OCI-M2 (cell line): ENCODE data around the gene CINP.
"Not testable (repeated sequence)": the region's sequence is repeated elsewhere in the genome, so short reads cannot be mapped to it uniquely, and the experiment has no call there.

ENCODE experiments used
- DNase-seq: peaks from one replicate; lab custom pipeline; 2025; ENCODE audit not compliant: unreplicated experiment; lab: John Stamatoyannopoulos, UW

Gene CINP

GRCh38 chr14:102321456-102322422 lies 41.0 kb downstream of the CINP start:
- no peak for DNase-seq

DNA sequence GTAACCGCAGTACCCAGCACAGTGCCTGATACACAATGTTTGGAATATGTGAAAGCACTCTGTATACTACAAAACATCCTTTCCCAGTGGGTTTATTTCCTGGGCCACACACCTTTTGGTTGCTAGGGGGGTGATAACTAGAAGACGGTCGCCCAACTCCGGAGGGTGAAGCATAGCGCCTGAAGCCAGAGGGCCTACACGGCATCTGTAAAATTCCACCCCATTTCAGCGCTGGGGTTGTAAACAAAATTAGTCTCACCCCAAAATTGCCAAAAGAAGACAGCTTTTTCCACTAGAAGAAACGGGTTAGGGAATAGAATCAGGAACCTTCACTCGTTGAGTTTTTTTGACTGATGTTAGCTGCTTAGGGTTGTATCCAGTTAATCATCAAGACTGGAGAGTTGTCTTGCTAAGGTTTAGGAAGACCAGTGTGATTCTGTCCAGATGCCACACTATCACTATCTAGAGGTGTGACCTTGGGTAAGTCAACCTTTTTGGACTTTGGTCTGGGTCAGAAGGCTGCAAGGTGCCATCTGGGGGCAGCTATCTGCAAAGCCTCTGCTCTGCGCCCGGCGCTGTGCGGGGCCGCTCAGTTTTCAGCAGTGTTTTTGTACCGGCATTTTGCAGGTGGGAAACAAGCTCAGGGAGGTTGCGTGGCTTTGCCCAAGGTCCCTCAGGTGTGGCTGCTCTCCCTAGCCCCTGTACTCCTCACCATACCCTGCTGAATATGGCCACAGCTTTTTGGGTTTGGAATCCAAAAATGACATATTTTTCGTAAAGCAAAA lies 41.8 kb downstream of the CINP start:
- DNase-seq: no peak

- DNase-seq: no peak
Measured at GRCh38 chr14:102320033-102320660, 42.5 kb downstream of the CINP start.

- DNase-seq: peak; percentile 47
Measured at GRCh38 chr14:102319351-102320032, 43.2 kb downstream of the CINP start, which contains the start of gene ZNF839. TSS of gene ZNF839 (plus strand) at chr14:102319746. CDS start at chr14:102319766, 20 bp downstream.

DNA sequence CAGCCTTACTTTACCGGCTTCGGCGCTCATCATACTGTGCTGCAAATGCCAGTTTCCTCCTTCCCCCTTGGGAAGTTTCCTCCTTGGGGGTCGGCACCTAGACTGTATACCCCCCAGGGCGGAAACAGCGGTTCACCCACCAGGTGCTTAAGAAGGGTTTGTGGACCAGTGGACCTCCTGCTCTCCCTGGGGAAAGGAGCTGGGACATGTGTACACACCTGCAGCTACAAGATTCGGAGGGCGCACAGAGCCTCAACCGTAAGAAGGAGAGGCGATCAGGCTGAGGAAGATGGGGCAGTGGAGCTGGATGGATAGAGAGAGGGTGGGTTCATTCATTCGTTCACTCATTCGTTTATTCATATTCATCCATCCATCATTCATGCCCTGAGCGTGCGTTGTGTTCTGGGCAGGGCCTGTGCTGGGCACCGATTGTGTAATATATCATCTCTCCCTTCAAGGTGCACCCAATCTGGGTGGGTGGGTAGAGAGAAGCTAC lies 43.9 kb downstream of the CINP start:
- no peak for DNase-seq

- no peak for DNase-seq
Measured at GRCh38 chr14:102317564-102318248, 45.0 kb downstream of the CINP start.

DNA sequence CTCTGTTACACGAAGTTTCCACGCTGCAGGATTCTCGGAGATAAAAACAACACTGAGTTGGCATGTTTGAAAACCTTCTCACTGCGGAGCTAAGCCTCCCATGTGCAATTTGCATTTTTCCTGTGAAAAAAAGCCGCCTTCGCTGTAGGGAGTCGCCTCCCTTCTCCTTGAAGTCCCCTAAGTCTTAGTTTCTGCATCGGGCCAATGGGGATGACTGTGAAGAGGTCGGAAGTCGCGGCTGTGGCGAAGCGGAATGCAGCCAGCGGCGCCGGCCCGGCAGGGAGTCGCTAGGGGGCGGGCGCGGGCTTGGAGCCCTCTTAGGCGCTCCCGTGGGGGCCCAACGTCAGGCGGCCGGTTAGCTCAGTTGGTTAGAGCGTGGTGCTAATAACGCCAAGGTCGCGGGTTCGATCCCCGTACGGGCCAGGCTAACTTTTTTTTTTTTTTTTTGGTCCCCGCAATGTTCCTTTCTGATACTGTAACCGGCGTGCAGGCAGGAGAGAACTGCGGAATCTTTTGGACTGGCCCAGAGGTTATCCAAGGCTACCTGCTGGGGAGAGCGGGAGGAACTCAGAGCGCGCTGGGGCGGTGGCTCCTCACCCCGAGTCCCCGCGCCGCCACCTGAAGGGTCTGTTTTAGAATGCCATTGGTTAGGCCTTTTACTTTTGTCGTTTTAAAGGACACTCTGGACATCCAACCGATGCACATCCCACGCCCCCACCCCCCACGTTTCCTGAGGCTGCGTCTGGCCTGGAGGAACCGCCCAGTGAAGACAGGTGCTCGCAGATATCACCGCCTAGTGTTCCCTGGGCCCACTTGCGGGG lies 45.7 kb downstream of the CINP start:
- peak; percentile 95 for DNase-seq

DNA sequence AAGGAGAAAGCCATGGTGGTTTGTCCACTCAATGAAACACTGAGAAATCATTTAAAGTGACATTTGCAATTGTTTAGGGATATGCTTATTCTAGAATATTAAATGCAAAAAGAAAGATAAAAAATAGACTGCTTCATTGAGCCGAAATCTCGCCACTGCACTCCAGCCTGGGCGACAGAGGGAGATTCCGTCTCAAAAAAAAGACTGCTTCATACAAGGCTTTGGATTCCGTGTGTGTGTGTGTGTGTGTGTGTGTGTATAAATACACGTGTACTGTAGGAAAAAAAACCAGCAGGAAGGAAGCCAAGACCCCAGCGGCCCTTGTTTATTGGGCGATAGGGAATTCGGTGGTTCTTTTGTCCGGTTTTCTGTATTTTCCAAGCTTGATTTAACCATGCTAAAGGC lies 46.4 kb downstream of the CINP start:
- no peak for DNase-seq

- DNase-seq: no peak
Measured at GRCh38 chr14:102315121-102315520, 47.6 kb downstream of the CINP start.

GRCh38 chr14:102314242-102315011 lies 48.3 kb downstream of the CINP start:
- DNase-seq: peak; percentile 59

- DNase-seq: peak; percentile 95
Measured at GRCh38 chr14:102304611-102305506, 57.8 kb downstream of the CINP start, which contains the start of gene MOK. TSS of gene MOK (minus strand) at chr14:102305164. CDS start at chr14:102304968, 196 bp downstream.

DNA sequence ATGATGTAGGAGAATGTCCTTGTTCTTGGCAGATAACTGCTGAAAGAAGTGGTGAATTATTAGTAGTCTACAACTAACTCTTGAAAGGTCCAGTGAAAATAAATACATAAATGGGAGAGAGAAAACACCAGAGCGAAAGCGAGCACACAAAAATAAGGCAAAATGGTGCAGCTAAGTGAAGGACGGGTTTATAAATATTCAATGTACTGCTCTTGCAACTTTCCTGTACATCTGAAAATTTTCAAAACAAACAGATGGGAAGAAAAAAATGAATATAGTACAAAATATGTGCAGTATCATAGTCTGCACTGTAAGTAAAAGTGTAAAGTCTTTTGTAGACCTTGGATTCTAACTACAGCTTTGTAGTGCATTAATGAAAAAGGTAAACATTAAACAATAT lies 59.0 kb downstream of the CINP start:
- DNase-seq: no peak

GRCh38 chr14:102298303-102299070 lies 64.2 kb downstream of the CINP start:
- DNase-seq: not testable (repeated sequence)
